HG02678 (cell line): ENCODE measurements around the gene FAM237B.
"Not testable (repeated sequence)": the region's sequence is repeated elsewhere in the genome, so short reads cannot be mapped to it uniquely, and the experiment has no call there.

Source experiments
- ATAC-seq: cut with Tn5 transposase; IDR thresholded peaks from one replicate; pipeline ENCODE4 v1.9.1; 2021; ENCODE audit warnings: mild to moderate bottlenecking, moderate library complexity; ENCODE audit not compliant: unreplicated experiment

FAM237B gene

GRCh38 chr7:90320801-90321494 is at the start of gene FAM237B:
Gene FAM237B (minus strand): TSS chr7:90321304. CDS start chr7:90319748, 1,556 bp downstream.
- no peak for ATAC-seq

- no peak for ATAC-seq
Observed at GRCh38 chr7:90351987-90352386, 30.9 kb upstream of the FAM237B start.

GRCh38 chr7:90350032-90350431 is 28.9 kb upstream of the FAM237B start:
- not testable (repeated sequence) for ATAC-seq

GRCh38 chr7:90349305-90349704 is 28.2 kb upstream of the FAM237B start:
- ATAC-seq, result no peak

GRCh38 chr7:90347759-90348158 is 26.7 kb upstream of the FAM237B start:
- ATAC-seq, result no peak

GRCh38 chr7:90346336-90347125 is 25.4 kb upstream of the FAM237B start, which contains the start of gene GTPBP10:
Gene GTPBP10 (plus strand): TSS chr7:90346716. CDS start chr7:90346742, 26 bp downstream.
- peak; percentile 96 for ATAC-seq

- peak; percentile 17 for ATAC-seq
Observed at GRCh38 chr7:90345595-90346335, 24.7 kb upstream of the FAM237B start.

- no peak for ATAC-seq
Observed at GRCh38 chr7:90345016-90345415, 23.9 kb upstream of the FAM237B start.

- ATAC-seq, result no peak
Observed at GRCh38 chr7:90337106-90337505, 16.0 kb upstream of the FAM237B start.

- not testable (repeated sequence) for ATAC-seq
Observed at GRCh38 chr7:90334926-90335325, 13.8 kb upstream of the FAM237B start.

GRCh38 chr7:90334193-90334843 is 13.2 kb upstream of the FAM237B start:
- ATAC-seq, result no peak

GRCh38 chr7:90326500-90326899 is 5.4 kb upstream of the FAM237B start:
- ATAC-seq, result no peak

- no peak for ATAC-seq
Observed at GRCh38 chr7:90322837-90323236, 1.7 kb upstream of the FAM237B start.

GRCh38 chr7:90320418-90320800 is 695 bp downstream of the FAM237B start:
- ATAC-seq, result no peak

GRCh38 chr7:90320014-90320413 is 1.1 kb downstream of the FAM237B start:
- ATAC-seq, result no peak

GRCh38 chr7:90313907-90314306 is 7.2 kb downstream of the FAM237B start:
- ATAC-seq, result no peak

- no peak for ATAC-seq
Observed at GRCh38 chr7:90312745-90313144, 8.4 kb downstream of the FAM237B start.

- ATAC-seq, result no peak
Observed at GRCh38 chr7:90311175-90311574, 9.9 kb downstream of the FAM237B start.

GRCh38 chr7:90309872-90310271 is 11.2 kb downstream of the FAM237B start:
- no peak for ATAC-seq

GRCh38 chr7:90303241-90303640 is 17.9 kb downstream of the FAM237B start:
- ATAC-seq, result no peak
